GM18498 (cell line): Measurements from ENCODE around the gene DNAJB4.
"Not testable (repeated sequence)": the region's sequence is repeated elsewhere in the genome, so short reads cannot be mapped to it uniquely, and the experiment has no call there.

ENCODE experiments used
- ATAC-seq: cut with Tn5 transposase; IDR thresholded peaks from one replicate; pipeline ENCODE4 v1.9.1; 2021; ENCODE audit warnings: mild to moderate bottlenecking, moderate library complexity; ENCODE audit not compliant: unreplicated experiment

DNAJB4 gene

GRCh38 chr1:78061825-78062523, 57.2 kb downstream of the DNAJB4 start:
- no peak for ATAC-seq

- ATAC-seq = not testable (repeated sequence)
Observed at GRCh38 chr1:78064886-78065285, 60.1 kb downstream of the DNAJB4 start.
